ENCODE data around the gene RNU6-7.

- no peak for TF ChIP-seq POLR2A (IDR thresholded peaks at IDR 0.05)
- TF ChIP-seq, protein P1, sequence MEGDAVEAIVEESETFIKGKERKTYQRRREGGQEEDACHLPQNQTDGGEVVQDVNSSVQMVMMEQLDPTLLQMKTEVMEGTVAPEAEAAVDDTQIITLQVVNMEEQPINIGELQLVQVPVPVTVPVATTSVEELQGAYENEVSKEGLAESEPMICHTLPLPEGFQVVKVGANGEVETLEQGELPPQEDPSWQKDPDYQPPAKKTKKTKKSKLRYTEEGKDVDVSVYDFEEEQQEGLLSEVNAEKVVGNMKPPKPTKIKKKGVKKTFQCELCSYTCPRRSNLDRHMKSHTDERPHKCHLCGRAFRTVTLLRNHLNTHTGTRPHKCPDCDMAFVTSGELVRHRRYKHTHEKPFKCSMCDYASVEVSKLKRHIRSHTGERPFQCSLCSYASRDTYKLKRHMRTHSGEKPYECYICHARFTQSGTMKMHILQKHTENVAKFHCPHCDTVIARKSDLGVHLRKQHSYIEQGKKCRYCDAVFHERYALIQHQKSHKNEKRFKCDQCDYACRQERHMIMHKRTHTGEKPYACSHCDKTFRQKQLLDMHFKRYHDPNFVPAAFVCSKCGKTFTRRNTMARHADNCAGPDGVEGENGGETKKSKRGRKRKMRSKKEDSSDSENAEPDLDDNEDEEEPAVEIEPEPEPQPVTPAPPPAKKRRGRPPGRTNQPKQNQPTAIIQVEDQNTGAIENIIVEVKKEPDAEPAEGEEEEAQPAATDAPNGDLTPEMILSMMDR (IDR thresholded peaks at IDR 0.05), result no peak
These were observed 4.1 kb downstream of the RNU6-7 start for GRCh38 chr14:32205984-32206383.

Data from heart left ventricle (tissue), 13 donors.